Measurements from ENCODE around the gene PLPP3.
A peak's percentile ranks its signal among the peaks of the same experiment; 100 is the strongest.

PLPP3 gene

GRCh38 chr1:56469640-56470371, 109.6 kb downstream of the PLPP3 start:
- H3K4me1 ChIP-seq (ENCODE audit: control insufficient read depth, insufficient read depth, low read depth, low read length) = no peaks in the 10 kb centered on the region

DNA sequence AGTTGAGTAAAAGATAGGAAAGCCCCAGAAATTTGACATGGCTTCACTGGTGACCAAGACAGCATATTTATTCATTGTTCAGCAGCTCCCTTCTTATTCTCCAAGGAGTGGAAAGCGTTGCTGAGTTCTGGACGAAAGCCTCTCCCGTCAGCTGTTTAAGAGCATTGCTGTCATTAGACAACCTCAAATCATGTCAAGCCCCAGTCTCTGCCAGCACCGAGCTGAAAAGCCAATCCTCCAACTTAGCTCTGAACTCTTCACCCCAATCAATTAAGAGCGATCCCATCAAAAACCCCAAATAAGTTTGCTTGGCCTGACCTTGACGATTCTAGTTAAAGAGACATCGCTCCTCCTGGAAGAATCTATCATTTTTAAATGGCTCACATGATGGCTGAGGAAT, 110.8 kb downstream of the PLPP3 start:
- Histone ChIP-seq H3K4me3 (ENCODE audit: insufficient read depth in 1 of 2, low read depth in 1 of 2, low read length in 2 of 2) (peak overlapping the region in 1 of 2 experiments; percentile 39), H2AFZ (ENCODE audit: low read depth, low read length) (no peak overlapping the region), H3K23ac (ENCODE audit: low read length in 2 of 2) (no peak overlapping the region), H3K9me3 (ENCODE audit: control insufficient read depth, low read length) (no peaks in the 10 kb centered on the region), H2BK15ac (ENCODE audit: low read depth, poor library complexity, severe bottlenecking) (no peak overlapping the region), H2BK5ac (ENCODE audit: low read depth, low read length, poor library complexity, severe bottlenecking) (no peak overlapping the region), H4K8ac (ENCODE audit: low read length) (no peak overlapping the region), H3K4me2 (ENCODE audit: low read length, poor library complexity, severe bottlenecking) (no peak overlapping the region), H3K27ac (ENCODE audit: low read length, poor library complexity, severe bottlenecking) (no peak overlapping the region), H3K27me3 (ENCODE audit: control insufficient read depth in 1 of 2, insufficient read depth in 1 of 2, low read length in 2 of 2) (no peaks in the 10 kb centered on the region), H2BK120ac (ENCODE audit: low read depth, low read length) (no peak overlapping the region), H3K79me1 (replicated peaks; ENCODE audit: low read length, poor library complexity, severe bottlenecking) (no peaks in the 10 kb centered on the region), H2AK5ac (ENCODE audit: low read length, severe bottlenecking) (no peak overlapping the region), H3K4me1 (ENCODE audit: control insufficient read depth, insufficient read depth, low read depth, low read length) (no peaks in the 10 kb centered on the region), H3K18ac (ENCODE audit: low read depth in 1 of 2, low read length in 2 of 2) (no peak overlapping the region), H4K91ac (ENCODE audit: low read length) (no peak overlapping the region), H2BK12ac (ENCODE audit: low read length in 2 of 2) (no peak overlapping the region), H3K9ac (ENCODE audit: low read length) (peak overlapping the region; percentile 64), H3K36me3 (ENCODE audit: control insufficient read depth in 1 of 2, insufficient read depth in 2 of 2, low read depth in 1 of 2, low read length in 2 of 2) (no peaks in the 10 kb centered on the region), H3K4ac (ENCODE audit: low read depth in 1 of 2, low read length in 2 of 2) (no peak overlapping the region), H3K14ac (ENCODE audit: low read length in 2 of 2) (no peak overlapping the region)
- 67% methylated on average over 7 of the region's 7 CpGs for WGBS
- no peak for DNase-seq

More at GRCh38 chr1:56469640-56470371, 109.6 kb downstream of the PLPP3 start:
- no peaks in the 10 kb centered on the region for H3K79me1 ChIP-seq (replicated peaks; ENCODE audit: low read length, poor library complexity, severe bottlenecking)
- H3K4me3 ChIP-seq (ENCODE audit: insufficient read depth in 1 of 2, low read depth in 1 of 2, low read length in 2 of 2) = peak overlapping the region in 1 of 2 experiments; percentile 4
- DNase-seq = peak; percentile 42
- no peak overlapping the region for H3K4me2 ChIP-seq (ENCODE audit: low read length, poor library complexity, severe bottlenecking)
- no peak overlapping the region for H2BK120ac ChIP-seq (ENCODE audit: low read depth, low read length)
- H2BK12ac ChIP-seq (ENCODE audit: low read length in 2 of 2) = no peak overlapping the region
- no peaks in the 10 kb centered on the region for H3K36me3 ChIP-seq (ENCODE audit: control insufficient read depth in 1 of 2, insufficient read depth in 2 of 2, low read depth in 1 of 2, low read length in 2 of 2)
- no peak overlapping the region for H2AK5ac ChIP-seq (ENCODE audit: low read length, severe bottlenecking)
- H3K27me3 ChIP-seq (ENCODE audit: control insufficient read depth in 1 of 2, insufficient read depth in 1 of 2, low read length in 2 of 2) = no peaks in the 10 kb centered on the region
- H3K9ac ChIP-seq (ENCODE audit: low read length) = no peak overlapping the region
- no peak overlapping the region for H2BK5ac ChIP-seq (ENCODE audit: low read depth, low read length, poor library complexity, severe bottlenecking)
- no peak overlapping the region for H3K18ac ChIP-seq (ENCODE audit: low read depth in 1 of 2, low read length in 2 of 2)
- no peak overlapping the region for H3K14ac ChIP-seq (ENCODE audit: low read length in 2 of 2)
- no peak overlapping the region for H2AFZ ChIP-seq (ENCODE audit: low read depth, low read length)
- H3K9me3 ChIP-seq (ENCODE audit: control insufficient read depth, low read length) = no peaks in the 10 kb centered on the region
- H2BK15ac ChIP-seq (ENCODE audit: low read depth, poor library complexity, severe bottlenecking) = no peak overlapping the region
- WGBS = 10% methylated on average over 1 of the region's 5 CpGs
- H4K91ac ChIP-seq (ENCODE audit: low read length) = no peak overlapping the region
- no peak overlapping the region for H3K4ac ChIP-seq (ENCODE audit: low read depth in 1 of 2, low read length in 2 of 2)
- no peak overlapping the region for H3K27ac ChIP-seq (ENCODE audit: low read length, poor library complexity, severe bottlenecking)
- no peak overlapping the region for H4K8ac ChIP-seq (ENCODE audit: low read length)
- H3K23ac ChIP-seq (ENCODE audit: low read length in 2 of 2) = no peak overlapping the region

- WGBS = 91% methylated on average over 1 of the region's 1 CpG
These were observed 112.8 kb downstream of the PLPP3 start for GRCh38 chr1:56466538-56466937.

GRCh38 chr1:56464294-56464693, 115.1 kb downstream of the PLPP3 start:
- no peak overlapping the region for H2BK120ac ChIP-seq (ENCODE audit: low read depth, low read length)

More at GRCh38 chr1:56466538-56466937, 112.8 kb downstream of the PLPP3 start:
- no peak overlapping the region for H3K4me3 ChIP-seq (ENCODE audit: insufficient read depth in 1 of 2, low read depth in 1 of 2, low read length in 2 of 2)
- H2AFZ ChIP-seq (ENCODE audit: low read depth, low read length) = no peak overlapping the region
- no peak overlapping the region for H2BK5ac ChIP-seq (ENCODE audit: low read depth, low read length, poor library complexity, severe bottlenecking)
- no peak overlapping the region for H2AK5ac ChIP-seq (ENCODE audit: low read length, severe bottlenecking)
- no peak overlapping the region for H4K8ac ChIP-seq (ENCODE audit: low read length)
- H3K79me1 ChIP-seq (replicated peaks; ENCODE audit: low read length, poor library complexity, severe bottlenecking) = no peaks in the 10 kb centered on the region
- no peaks in the 10 kb centered on the region for H3K27me3 ChIP-seq (ENCODE audit: control insufficient read depth in 1 of 2, insufficient read depth in 1 of 2, low read length in 2 of 2)
- no peak overlapping the region for H2BK15ac ChIP-seq (ENCODE audit: low read depth, poor library complexity, severe bottlenecking)
- H3K9ac ChIP-seq (ENCODE audit: low read length) = no peak overlapping the region
- DNase-seq = no peak
- no peak overlapping the region for H3K23ac ChIP-seq (ENCODE audit: low read length in 2 of 2)
- no peaks in the 10 kb centered on the region for H3K9me3 ChIP-seq (ENCODE audit: control insufficient read depth, low read length)
- no peak overlapping the region for H3K18ac ChIP-seq (ENCODE audit: low read depth in 1 of 2, low read length in 2 of 2)
- no peak overlapping the region for H3K4ac ChIP-seq (ENCODE audit: low read depth in 1 of 2, low read length in 2 of 2)
- no peak overlapping the region for H4K91ac ChIP-seq (ENCODE audit: low read length)
- H3K14ac ChIP-seq (ENCODE audit: low read length in 2 of 2) = no peak overlapping the region
- H3K27ac ChIP-seq (ENCODE audit: low read length, poor library complexity, severe bottlenecking) = no peak overlapping the region
- peaks cover 1% of the 10 kb centered on the region for H3K4me1 ChIP-seq (ENCODE audit: control insufficient read depth, insufficient read depth, low read depth, low read length)
- H2BK12ac ChIP-seq (ENCODE audit: low read length in 2 of 2) = no peak overlapping the region
- H2BK120ac ChIP-seq (ENCODE audit: low read depth, low read length) = no peak overlapping the region
- no peaks in the 10 kb centered on the region for H3K36me3 ChIP-seq (ENCODE audit: control insufficient read depth in 1 of 2, insufficient read depth in 2 of 2, low read depth in 1 of 2, low read length in 2 of 2)
- no peak overlapping the region for H3K4me2 ChIP-seq (ENCODE audit: low read length, poor library complexity, severe bottlenecking)

More at GRCh38 chr1:56464294-56464693, 115.1 kb downstream of the PLPP3 start:
- no peak overlapping the region for H2BK12ac ChIP-seq (ENCODE audit: low read length in 2 of 2)
- no peak overlapping the region for H3K4ac ChIP-seq (ENCODE audit: low read depth in 1 of 2, low read length in 2 of 2)
- H3K27ac ChIP-seq (ENCODE audit: low read length, poor library complexity, severe bottlenecking) = no peak overlapping the region
- WGBS = 90% methylated on average over 4 of the region's 4 CpGs
- H3K36me3 ChIP-seq (ENCODE audit: control insufficient read depth in 1 of 2, insufficient read depth in 2 of 2, low read depth in 1 of 2, low read length in 2 of 2) = no peaks in the 10 kb centered on the region
- H3K14ac ChIP-seq (ENCODE audit: low read length in 2 of 2) = no peak overlapping the region
- H4K8ac ChIP-seq (ENCODE audit: low read length) = no peak overlapping the region
- H3K27me3 ChIP-seq (ENCODE audit: control insufficient read depth in 1 of 2, insufficient read depth in 1 of 2, low read length in 2 of 2) = no peaks in the 10 kb centered on the region
- no peaks in the 10 kb centered on the region for H3K9me3 ChIP-seq (ENCODE audit: control insufficient read depth, low read length)
- no peak overlapping the region for H3K18ac ChIP-seq (ENCODE audit: low read depth in 1 of 2, low read length in 2 of 2)
- H3K79me1 ChIP-seq (replicated peaks; ENCODE audit: low read length, poor library complexity, severe bottlenecking) = no peaks in the 10 kb centered on the region
- H2BK5ac ChIP-seq (ENCODE audit: low read depth, low read length, poor library complexity, severe bottlenecking) = no peak overlapping the region
- no peak overlapping the region for H2AFZ ChIP-seq (ENCODE audit: low read depth, low read length)
- no peak overlapping the region for H3K9ac ChIP-seq (ENCODE audit: low read length)
- H2BK15ac ChIP-seq (ENCODE audit: low read depth, poor library complexity, severe bottlenecking) = no peak overlapping the region
- DNase-seq = no peak
- H3K4me3 ChIP-seq (ENCODE audit: insufficient read depth in 1 of 2, low read depth in 1 of 2, low read length in 2 of 2) = no peak overlapping the region
- H4K91ac ChIP-seq (ENCODE audit: low read length) = no peak overlapping the region
- H3K4me2 ChIP-seq (ENCODE audit: low read length, poor library complexity, severe bottlenecking) = no peak overlapping the region
- H3K23ac ChIP-seq (ENCODE audit: low read length in 2 of 2) = no peak overlapping the region
- peaks cover 1% of the 10 kb centered on the region for H3K4me1 ChIP-seq (ENCODE audit: control insufficient read depth, insufficient read depth, low read depth, low read length)
- no peak overlapping the region for H2AK5ac ChIP-seq (ENCODE audit: low read length, severe bottlenecking)

All from mesenchymal stem cell (in vitro differentiated cells and primary cell).